AML-193 (cell line): Measurements from ENCODE around the gene ZC2HC1B.

ENCODE experiments used
- DNase-seq, 2 experiments: peaks; one replicate each; lab custom pipeline; 2025; lab: John Stamatoyannopoulos, UW

Gene ZC2HC1B

DNA sequence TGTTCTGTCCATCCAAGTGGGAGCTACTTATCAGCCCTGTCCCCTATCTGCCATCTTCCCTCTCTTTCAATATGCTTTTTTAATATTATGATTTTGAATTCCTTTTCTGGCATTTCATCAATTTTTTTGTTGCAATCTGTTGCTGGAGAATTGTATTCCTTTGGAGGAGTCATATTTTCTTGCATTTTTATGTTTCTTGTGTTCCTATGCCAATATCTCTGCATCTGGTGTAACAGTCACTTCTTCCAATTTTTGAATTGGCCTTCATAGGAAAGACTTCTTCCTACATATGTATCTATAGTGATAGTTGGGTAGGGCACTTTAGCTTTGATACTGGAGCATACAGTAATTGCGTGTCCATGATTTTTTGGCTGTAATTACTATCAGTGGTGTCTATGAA lies 70.1 kb downstream of the ZC2HC1B start:
- DNase-seq = no peak

DNA sequence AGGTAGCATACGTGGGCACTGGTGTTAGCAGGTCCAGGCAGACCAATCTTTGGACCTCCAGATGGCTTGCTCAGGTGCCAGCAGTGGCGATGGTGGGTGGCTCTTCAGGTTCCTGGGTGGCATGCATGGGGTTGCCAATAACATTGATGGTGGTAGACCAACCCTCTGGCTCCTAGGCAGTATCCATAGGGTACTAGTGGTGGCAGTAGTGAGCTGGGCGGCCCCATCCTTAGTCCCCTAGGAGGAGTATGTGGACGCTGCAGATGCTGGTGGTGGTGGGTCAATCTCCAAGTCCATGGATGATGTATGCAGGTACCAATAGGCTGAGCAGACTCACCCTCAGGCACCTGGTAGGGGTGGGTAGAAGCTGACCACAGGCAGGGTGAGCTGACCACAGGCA lies 70.6 kb downstream of the ZC2HC1B start:
- DNase-seq = no peak

DNA sequence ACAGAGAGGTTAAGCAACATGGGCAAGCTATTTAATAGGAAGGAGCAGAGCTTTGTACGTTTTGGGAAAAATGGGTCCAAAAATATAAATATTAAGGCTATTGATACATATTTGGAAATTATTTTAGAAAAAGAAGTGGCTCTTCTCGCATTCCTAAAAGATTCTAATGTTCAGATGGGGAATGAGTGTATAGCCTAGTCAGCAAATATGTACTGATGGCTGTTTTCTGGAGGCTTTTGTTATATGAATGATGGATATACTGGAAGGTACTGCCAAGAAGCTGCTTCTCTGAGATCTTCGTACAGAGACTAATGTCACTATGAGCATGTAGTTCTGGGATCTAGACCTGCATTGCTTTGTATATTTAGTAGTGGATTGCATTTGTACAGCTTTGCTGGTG lies 72.1 kb downstream of the ZC2HC1B start:
- no peak for DNase-seq

DNA sequence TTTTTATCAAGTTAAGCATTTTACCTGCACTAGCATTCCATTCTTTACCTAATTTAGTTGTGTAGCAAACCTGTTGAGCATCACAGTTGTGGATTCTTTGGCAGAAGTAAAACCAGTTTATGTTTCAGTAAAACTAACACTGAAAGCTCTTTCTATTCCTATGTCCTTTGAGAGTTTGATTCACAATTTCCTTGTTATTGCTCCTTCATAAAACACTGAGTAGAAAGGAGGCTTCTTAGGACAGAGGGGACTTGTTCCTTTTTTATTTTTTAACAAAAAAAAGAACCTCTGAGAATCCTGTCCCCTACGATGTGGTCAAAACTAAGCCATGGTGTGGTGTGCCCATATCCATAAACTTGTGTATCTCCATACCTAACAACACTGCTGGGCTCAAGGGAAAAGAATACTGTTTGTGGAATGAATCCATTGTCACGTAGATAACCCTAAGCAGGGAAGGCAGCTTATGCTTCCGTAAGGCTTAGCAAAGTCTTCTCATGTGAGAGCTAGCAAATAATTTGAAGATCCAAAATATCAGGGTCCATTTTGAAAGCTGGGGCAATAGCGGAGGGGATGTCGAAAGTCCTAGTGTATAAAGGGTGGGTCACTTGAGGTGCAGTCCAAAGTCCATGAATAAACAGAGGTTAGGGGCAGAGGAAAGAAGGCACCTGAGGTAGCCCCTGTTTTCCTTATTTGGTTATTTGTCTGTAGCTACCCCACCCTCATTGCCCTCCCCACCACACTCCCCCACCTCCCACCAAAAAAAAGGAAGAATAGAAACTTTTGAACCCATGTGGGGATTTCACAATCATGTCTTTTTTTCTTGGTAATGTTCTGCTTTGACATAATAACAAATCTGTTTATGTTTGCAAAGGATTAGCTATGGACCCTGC lies 72.7 kb downstream of the ZC2HC1B start:
- DNase-seq = peak in 1 of 2 experiments; percentile 14

DNA sequence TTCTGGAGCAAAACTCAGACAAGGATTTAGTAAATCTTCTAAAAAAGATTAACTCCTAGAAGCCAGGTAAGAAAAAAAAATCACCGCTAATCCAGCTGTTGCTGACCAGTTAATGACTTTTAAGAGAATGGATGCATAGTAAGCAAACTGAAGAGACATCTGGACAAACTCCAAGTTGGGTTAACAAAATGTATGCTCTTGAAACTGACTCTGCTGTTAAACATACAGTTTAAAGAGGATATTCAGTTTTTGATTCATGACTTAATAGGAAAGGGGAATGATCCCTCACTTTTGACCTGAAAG lies 73.3 kb downstream of the ZC2HC1B start:
- no peak for DNase-seq

DNA sequence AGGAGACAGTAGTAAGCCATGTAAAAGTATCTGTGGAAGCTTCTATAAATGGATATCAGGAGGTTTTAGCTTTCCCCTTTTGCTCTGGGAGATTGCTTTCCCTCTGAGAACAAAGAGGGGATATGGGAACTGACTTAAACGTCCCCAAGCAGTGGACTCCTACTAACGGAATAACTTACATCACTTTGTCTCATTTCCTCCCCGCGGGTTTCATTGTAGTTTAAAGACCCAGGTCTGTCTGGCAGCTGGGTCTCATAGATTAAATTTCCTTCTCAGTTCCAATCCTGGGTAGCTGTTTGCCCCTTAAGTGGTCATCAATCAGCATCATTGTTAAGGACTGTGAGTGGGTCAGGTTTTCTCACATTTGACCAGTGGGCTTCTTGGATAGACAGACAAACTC lies 75.1 kb downstream of the ZC2HC1B start:
- no peak for DNase-seq

DNA sequence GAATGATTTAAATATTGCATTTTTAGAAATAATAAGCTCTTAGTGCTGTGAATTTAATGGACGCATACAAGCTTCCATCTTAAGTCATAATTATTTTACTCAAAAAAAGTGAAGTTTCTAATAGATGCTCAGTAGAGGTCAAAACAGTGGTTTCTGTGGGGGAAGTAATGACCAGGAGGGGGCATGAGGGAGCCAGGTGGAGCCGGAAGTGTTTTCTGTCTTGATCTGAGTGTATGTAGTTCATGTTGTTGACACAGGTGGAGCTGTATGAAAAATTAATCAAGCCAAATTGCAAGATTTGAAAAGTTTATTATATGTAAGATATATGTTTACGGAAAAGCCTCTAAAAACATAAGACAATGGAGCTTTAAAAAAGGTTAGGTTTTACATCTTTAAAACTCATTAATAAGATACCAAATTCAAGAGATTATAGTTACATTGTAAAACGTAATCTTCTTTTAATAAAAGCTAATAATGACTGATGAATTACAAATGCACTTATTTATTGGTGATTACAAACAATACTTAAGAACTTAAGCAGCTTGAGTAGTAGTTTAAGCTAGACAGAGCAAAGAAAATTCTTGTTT lies 75.8 kb downstream of the ZC2HC1B start:
- DNase-seq = peak; percentile 86 to 89

DNA sequence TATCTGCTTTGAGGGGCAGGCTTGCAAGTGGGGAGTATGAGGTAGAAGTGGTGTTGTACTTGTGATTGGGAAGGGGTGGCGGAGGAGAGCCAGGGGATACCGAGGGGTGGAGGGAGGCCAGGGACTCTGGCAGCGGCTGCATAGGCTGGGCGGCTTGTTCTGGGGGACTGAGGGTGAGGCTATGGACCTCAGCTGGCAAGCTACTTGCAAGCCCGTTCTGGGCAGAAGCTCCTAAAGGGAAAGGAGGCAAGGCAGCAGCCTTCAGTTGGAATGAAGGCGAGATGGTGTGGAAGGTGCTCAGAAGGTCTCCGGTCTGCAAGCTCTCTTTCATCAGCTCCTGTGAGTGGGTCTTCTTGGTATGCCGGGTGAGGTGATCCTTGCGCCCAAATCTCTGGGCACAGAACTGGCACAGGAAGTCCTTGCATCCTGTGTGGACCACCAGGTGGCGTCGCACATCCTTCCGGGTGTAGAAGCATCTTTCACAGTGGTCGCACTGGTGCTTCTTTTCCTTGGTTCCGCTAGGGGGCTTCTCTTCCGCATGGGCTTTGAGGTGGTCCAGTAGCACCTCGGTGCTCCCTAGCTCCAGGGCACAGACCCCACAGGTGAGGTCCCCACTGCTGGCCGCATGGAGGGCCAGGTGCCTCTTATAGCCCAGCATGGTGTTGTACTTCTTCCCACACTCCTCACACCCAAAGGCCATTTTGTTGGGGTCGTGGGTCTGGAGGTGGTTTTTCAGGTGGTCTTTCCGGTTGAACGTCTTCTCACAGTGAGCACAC lies 77.8 kb downstream of the ZC2HC1B start:
- DNase-seq = peak; percentile 26 to 30

DNA sequence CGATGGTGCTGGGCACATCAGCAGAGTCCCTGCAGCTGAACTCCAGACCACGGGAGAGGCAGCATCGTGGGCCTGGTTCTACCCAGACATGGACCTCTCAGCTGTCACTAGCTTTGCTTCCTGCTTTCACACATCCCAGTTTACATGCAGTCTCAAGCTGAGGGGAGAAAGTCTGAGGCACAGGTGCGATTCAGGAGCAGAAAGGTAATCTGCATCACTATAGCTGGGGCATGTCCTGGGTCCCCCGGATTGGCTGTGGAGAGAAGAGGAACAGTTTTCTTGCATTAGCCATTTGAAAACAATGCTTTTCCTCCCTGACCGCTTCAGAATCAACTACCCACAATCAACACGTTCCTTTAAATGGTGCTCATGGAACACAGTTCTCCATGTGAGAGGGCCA lies 83.9 kb downstream of the ZC2HC1B start:
- DNase-seq = no peak

DNA sequence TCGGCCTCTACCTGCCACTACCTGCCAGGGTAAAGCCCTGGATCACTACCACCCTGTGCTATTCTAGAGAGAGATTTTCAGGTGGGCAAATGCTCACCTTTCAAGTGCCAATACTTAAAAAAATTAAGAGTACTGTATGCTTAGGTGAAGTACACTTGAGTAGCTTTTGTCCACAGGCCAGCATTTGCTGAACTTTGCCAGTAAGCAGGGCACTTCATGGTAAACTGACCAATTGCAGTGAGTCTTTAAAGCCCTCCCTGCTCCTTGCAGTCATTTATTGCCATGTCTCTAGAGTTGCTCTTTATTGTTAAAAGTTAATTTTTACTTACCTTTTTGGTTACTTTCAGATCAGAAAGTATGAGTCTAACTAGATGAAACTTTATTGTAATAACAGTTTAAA lies 85.3 kb downstream of the ZC2HC1B start:
- DNase-seq = no peak

DNA sequence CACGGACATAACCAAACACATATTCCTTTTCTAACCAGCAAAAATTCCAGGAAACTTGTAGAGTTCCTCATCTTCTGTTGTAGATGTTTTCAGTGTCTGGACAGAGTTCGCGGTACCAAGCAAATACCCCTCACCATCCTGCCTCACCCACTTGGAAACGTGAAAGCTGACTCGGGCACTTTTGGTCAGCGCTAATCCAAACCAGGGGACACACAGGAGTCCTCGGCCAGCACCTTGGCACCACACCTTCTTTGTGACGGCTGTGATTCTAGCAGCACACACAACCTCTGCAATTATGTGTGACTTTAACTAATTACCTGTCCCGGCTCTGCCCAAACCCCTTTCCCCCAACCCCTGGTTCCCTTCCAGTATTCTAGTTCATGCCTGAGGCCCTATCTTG lies 85.7 kb downstream of the ZC2HC1B start:
- DNase-seq = no peak

DNA sequence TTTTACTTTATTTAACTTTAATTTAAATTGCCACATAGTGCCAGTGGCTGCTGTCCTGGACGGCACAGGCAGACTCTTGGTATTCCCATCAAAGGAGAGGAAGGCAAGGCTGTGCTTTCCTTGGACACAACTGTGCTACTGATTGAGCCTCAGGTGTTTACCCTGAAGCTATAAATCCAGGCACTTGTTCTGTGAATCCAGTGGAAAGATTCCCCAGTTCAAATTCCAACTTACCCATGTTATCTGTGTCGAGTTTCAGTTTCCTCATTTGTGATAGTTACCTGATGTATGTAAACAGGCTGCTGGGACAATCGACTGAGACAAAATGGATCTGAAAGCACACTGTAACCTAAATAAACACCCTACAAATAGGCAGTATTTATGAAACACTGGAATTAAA lies 86.6 kb downstream of the ZC2HC1B start:
- no peak for DNase-seq

DNA sequence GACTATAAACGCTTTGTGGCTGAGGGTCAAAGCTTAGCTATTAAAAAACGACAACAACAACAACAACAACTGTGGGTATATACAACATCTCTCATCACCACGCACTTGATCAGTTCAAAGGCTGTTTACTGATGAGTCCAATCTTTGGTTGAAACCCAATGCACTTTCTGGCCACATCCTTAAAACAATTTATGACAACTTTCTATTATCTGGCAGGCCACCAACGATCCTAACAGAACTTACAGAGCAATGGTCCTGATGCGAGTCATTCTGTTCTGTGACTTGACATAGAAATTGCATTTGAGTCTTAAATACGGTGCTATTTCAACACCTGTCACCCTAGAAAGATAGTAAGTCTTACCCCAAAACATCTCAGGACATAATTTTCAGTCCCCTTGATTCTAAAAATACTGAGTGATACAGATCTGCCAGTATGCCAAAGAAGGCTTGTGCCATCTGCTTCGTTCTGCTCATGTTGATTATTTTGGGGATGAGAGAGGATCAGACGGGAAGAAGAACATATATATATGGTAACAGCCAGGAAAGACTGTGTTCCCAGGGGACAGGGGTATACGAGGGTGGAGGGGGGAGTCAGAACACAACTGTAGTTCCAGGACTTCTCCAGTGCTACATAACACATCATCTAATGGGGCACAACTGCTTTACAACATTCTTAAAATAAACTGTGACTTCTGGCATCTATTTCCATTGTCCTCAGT lies 87.9 kb downstream of the ZC2HC1B start:
- no peak for DNase-seq

DNA sequence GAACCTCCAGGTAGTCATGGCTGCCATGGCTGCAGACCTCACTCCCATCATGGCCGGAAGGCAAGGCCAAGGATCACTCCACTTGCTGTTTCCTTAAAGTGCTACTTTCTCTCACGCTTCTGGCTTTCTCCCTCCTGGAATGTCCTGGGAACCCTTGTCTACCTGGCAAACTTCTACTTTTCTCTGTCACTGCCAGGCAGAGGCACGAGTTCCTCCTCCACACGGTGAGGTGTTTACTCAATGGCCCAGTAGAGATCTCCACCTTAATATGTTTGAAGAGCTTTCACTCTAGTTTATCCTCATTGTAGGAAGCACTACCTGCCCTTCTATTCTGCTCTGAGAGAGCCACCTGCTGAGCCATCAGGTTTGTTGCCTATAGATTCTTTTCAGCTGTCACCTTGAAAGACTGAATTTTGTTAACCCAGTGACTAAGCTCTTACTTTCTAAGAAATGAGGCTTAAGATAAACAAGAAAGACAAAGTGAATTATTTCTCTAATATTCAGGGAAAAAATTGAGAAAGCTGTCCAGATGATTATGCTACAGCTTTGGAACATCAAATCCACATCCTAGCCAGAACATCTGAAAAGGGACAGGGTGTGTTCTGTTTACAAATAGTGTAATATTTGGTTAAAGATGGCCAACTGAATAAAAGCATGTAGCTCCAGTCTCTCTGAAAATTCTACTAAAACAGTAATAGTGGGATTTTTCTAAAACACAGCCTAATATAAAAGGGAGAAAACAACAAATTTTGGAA lies 88.8 kb downstream of the ZC2HC1B start:
- DNase-seq = no peak

DNA sequence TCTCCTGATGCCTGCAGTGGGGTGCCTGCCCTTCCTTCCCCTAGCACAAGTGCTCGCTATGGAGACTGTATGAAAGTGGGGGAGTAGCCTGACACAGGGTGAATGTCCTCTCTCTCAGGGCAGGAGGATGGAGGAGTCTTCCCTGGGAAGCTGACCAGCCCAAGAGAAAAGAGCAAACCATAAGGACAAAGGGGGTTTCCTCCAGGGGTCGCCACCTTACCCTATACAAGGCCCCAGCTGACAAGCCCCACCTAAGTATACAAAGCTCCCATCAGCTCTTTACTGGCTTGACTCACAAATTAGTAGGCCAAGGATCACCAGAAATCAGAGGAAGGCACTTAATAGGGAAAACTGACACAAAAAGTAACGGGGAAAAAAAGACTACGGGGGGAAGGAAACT lies 89.6 kb downstream of the ZC2HC1B start:
- no peak for DNase-seq

DNA sequence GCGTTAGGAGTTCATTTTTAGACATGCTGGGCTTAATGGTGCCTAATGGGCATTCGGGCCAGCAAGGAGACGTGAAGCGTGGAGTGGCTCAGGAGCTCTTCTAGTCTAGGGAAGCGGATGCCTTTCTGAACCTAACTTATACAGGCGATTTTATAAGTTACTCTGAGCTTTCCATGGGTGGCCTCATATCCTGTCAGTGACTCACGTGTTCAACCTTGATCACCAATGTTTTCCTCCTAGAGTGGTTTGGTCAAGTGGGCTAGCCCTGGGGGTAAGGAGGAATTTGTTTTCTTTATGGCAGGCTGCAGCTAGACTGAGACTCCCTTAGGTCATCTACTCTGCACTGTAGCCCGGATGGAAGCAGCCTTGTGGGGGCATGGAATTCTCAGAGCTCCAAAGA lies 91.7 kb downstream of the ZC2HC1B start:
- no peak for DNase-seq

DNA sequence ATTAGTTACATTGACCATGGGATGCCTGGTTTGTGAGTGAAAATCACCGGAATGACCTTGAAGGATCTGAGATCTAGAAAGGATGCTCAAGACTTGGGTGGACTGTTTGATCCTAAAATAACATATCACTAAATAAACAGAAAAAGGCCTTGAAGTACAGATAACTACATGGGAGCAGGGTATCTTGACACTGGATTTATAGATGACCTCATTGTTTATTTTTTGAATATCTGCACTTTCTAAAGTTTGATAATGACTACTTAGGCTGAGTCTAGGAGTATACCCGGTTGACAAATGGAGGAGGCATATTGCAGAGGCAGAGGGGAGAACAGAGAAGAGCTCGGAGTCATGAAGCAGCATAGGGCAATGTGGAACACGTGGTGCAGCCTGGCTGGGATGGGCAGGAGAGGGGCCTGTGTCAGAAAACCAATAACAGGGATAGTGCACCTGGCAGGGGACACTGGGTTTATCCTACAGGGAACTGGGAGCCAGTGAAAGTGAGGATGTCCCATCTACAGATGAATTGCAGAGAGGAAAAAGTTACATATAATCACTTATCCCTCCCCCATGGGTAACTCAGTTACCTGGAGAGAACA lies 93.5 kb downstream of the ZC2HC1B start:
- DNase-seq = no peak

DNA sequence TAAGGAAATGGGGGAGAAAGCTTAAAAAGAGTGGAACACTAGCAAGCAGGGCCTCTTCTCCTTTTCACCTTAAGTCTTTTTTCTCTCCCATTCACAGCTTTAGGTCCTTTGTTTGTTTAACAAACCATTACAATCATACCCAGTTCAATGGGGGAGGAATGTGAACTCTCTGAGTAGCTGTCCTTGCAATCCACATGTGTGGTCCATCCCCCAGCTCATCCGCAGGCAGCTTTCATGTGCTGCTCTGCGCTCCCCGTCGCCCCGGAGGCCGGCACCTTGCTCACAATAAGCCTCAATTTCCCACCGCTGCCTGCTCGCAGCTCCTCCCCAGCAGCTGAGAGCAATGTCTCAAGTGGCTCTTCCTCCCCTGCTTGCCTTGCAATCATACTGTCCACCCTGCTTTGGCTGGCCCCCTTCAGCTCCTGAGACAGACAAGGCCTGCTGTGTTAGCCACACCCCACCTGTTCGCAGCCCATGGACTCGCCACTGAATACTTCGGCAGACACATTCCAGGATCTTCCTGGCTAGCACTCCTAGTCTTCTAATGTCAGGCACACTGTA lies 94.6 kb downstream of the ZC2HC1B start:
- DNase-seq = no peak

DNA sequence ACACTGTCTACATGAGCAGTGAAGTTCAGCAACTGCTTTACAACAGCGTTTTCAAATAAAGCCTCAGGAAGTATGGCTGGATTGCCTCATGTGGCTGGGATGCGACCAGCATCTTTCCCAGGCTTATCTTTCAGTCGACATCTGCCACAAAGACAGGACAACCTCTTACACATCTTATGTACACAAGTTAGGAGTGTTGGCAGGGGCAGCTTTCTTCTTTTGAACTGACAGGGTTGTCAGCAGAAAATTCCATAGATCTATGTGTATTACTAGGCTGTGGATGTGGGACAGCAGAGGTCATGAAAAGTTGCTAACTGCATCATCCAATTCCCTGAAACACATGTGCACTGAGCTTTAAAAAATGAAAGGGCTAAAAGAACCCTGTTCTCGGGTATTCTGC lies 95.7 kb downstream of the ZC2HC1B start:
- DNase-seq = no peak

DNA sequence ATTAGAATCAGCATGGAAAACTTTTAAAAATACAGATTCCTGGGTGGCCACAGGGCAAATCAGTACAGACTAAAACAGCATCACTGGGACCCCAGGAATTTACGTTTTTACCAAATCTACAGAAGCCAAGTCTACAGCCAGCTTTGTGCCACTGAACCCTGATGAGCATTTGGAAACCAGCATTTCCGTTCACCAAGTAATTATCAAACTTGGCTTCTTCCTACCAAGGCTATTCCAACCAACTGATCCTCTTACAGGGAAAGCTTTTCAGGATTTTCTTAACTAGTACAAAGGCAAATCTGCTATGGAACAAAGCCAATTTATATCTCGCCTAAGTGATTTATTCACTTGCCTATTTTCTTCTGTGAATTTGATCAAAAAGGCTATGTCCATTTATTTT lies 96.8 kb downstream of the ZC2HC1B start:
- DNase-seq = no peak
